Lower leg skin (tissue), 4 donors: ENCODE results near the gene E2F3. TPM values are rescaled to one million over a fixed set of nuclear protein-coding genes. Genes with fewer than 3 reads are reported as not detected.

Experiments used
- DNase-seq, 2 donors: peaks; one replicate each; pipeline ENCODE4 v3.0.0-alpha.2; 2019; ENCODE audit warnings: low spot score in 2 of 2
- H3K4me3 ChIP-seq: fragments of 200-600 bp; sonication (generic); 2 replicates; pipeline ENCODE4 v1.5.1; 2017; ENCODE audit warnings: mild to moderate bottlenecking, low read depth; ENCODE audit not compliant: poor library complexity, severe bottlenecking
- CTCF ChIP-seq, 3 donors: fragments of 450-650 bp; IDR thresholded peaks; one replicate each; pipeline ENCODE4 v1.5.1; 2016; ENCODE audit warnings: antibody characterized with exemption in 3 of 3, mild to moderate bottlenecking in 3 of 3, moderate library complexity in 2 of 3
- POLR2A ChIP-seq, 2 donors: fragments of 450-650 bp; IDR thresholded peaks; one replicate each; pipeline ENCODE4 v1.6.1; 2016 to 2017; ENCODE audit warnings: antibody characterized with exemption in 2 of 2, mild to moderate bottlenecking in 1 of 2, moderate library complexity in 1 of 2
- WGBS, 2 donors: methylation state at CpG; one replicate each; pipeline ENCODE4 v1.1.5; 2018; 5-methylcytosine and 5-hydroxymethylcytosine counted together
- intact Hi-C: fragments of 100-400 bp; cut with DNase I; formaldehyde crosslinking; loops from one replicate; pipeline ENCODE4 v1.15.0; 2023; ENCODE audit warnings: low total_unique reads
- total RNA-seq, 4 donors: library from RNA; depleted of rRNA; stranded (reverse); fragments of >200 nt; gene quantifications; one replicate each; pipeline ENCODE4 v1.1.0, GENCODE V29; 2016

Gene E2F3
- total RNA-seq, 4 donors from 2014 or later = 1.4 to 3.5 (median 2.0) TPM

GRCh38 chr6:20458027-20458894 lies 56.6 kb downstream of the E2F3 start:
- DNase-seq = no peak
- intact Hi-C loops = no loop called here
- WGBS, 2 donors = 83 to 87% methylated on average over 8 of the region's 8 CpGs
- TF ChIP-seq CTCF (IDR thresholded peaks at IDR 0.05) (no peak), POLR2A (IDR thresholded peaks at IDR 0.05) (no peak)
- no peak overlapping the region for H3K4me3 ChIP-seq

- WGBS, 2 donors = 97 to 99% methylated on average over 6 of the region's 6 CpGs
- no peak overlapping the region for H3K4me3 ChIP-seq
- intact Hi-C loops = no loop called here
- TF ChIP-seq CTCF (IDR thresholded peaks at IDR 0.05) = no peak
- TF ChIP-seq POLR2A (IDR thresholded peaks at IDR 0.05) = no peak
- DNase-seq = no peak
These were observed 58.0 kb downstream of the E2F3 start for GRCh38 chr6:20459682-20460081.

- intact Hi-C loops = no loop called here
- no peak overlapping the region for H3K4me3 ChIP-seq
- TF ChIP-seq CTCF (IDR thresholded peaks at IDR 0.05) = no peak
- no peak for TF ChIP-seq POLR2A (IDR thresholded peaks at IDR 0.05)
- DNase-seq = no peak
- 81 to 82% methylated on average over 6 of the region's 6 CpGs for whole genome bisulfite sequencing, 2 donors
These were observed 59.9 kb downstream of the E2F3 start for GRCh38 chr6:20461576-20461975.

GRCh38 chr6:20463396-20463795 lies 61.7 kb downstream of the E2F3 start:
- H3K4me3 ChIP-seq = no peak overlapping the region
- intact Hi-C loops = no loop called here
- DNase-seq = no peak
- TF ChIP-seq CTCF (IDR thresholded peaks at IDR 0.05) = no peak
- no peak for TF ChIP-seq POLR2A (IDR thresholded peaks at IDR 0.05)
- 90 to 93% methylated on average over 5 of the region's 5 CpGs for WGBS, 2 donors

GRCh38 chr6:20464041-20464440 lies 62.4 kb downstream of the E2F3 start:
- WGBS, 2 donors = 95 to 96% methylated on average over 2 of the region's 2 CpGs
- TF ChIP-seq CTCF (IDR thresholded peaks at IDR 0.05) (no peak), POLR2A (IDR thresholded peaks at IDR 0.05) (no peak)
- intact Hi-C loops = no loop called here
- no peak for DNase-seq
- no peak overlapping the region for H3K4me3 ChIP-seq
